ENCODE data around the gene GDF11.
A peak's percentile ranks its signal among the peaks of the same experiment; 100 is the strongest.

The GDF11 gene

GRCh38 chr12:55733021-55733555 is 9.8 kb upstream of the GDF11 start:
- Mint-ChIP-seq H3K36me3 (ENCODE audit: low read depth) (no peaks in the 10 kb centered on the region), H3K4me3 (no peak overlapping the region), H3K9me3 (no peaks in the 10 kb centered on the region), H3K27me3 (ENCODE audit: low read depth, poor library complexity) (peaks cover 5% of the 10 kb centered on the region), H3K4me1 (peaks cover 47% of the 10 kb centered on the region), H3K27ac (no peak overlapping the region)
- TF ChIP-seq CTCF (IDR thresholded peaks at IDR 0.05) = no peak
- DNase-seq = no peak

GRCh38 chr12:55733858-55734257 is 9.1 kb upstream of the GDF11 start:
- peaks cover 53% of the 10 kb centered on the region for H3K4me1 Mint-ChIP-seq
- H3K4me3 Mint-ChIP-seq = no peak overlapping the region
- DNase-seq = no peak
- H3K27ac Mint-ChIP-seq = no peak overlapping the region
- H3K27me3 Mint-ChIP-seq (ENCODE audit: low read depth, poor library complexity) = peaks cover 5% of the 10 kb centered on the region
- no peaks in the 10 kb centered on the region for H3K9me3 Mint-ChIP-seq
- H3K36me3 Mint-ChIP-seq (ENCODE audit: low read depth) = no peaks in the 10 kb centered on the region
- TF ChIP-seq CTCF (IDR thresholded peaks at IDR 0.05) = no peak

GRCh38 chr12:55734595-55734994 is 8.3 kb upstream of the GDF11 start:
- Mint-ChIP-seq H3K27me3 (ENCODE audit: low read depth, poor library complexity) (peaks cover 3% of the 10 kb centered on the region), H3K4me1 (peaks cover 55% of the 10 kb centered on the region), H3K4me3 (no peak overlapping the region), H3K27ac (no peak overlapping the region), H3K9me3 (no peaks in the 10 kb centered on the region), H3K36me3 (ENCODE audit: low read depth) (no peaks in the 10 kb centered on the region)
- no peak for TF ChIP-seq CTCF (IDR thresholded peaks at IDR 0.05)
- DNase-seq = no peak

DNA sequence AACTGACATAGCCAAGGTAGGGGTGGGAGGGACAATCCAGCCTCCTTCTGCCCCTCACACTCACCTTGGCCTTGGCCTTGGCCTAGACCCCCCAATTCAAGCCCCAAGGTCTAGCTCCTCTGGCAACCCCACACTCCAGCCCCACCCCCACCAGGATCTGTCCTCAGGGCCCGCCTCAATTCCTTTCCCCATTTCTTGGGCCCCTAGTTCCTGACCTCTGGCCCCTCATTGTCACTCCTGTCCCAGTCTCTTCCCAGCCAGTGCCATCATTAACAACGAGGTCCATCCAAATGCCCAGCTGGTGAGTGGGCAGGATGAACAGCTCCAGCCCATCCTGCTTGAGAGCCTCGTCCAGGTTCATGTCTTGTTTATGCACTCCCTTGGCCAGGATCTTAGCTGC is 6.8 kb upstream of the GDF11 start:
- no peak overlapping the region for H3K4me3 Mint-ChIP-seq
- peaks cover 52% of the 10 kb centered on the region for H3K4me1 Mint-ChIP-seq
- no peak for TF ChIP-seq CTCF (IDR thresholded peaks at IDR 0.05)
- H3K27ac Mint-ChIP-seq = no peak overlapping the region
- no peaks in the 10 kb centered on the region for H3K9me3 Mint-ChIP-seq
- peaks cover 3% of the 10 kb centered on the region for H3K27me3 Mint-ChIP-seq (ENCODE audit: low read depth, poor library complexity)
- no peak for DNase-seq
- no peaks in the 10 kb centered on the region for H3K36me3 Mint-ChIP-seq (ENCODE audit: low read depth)

GRCh38 chr12:55736780-55737580 is 5.9 kb upstream of the GDF11 start:
- Mint-ChIP-seq H3K36me3 (ENCODE audit: low read depth) (no peaks in the 10 kb centered on the region), H3K9me3 (no peaks in the 10 kb centered on the region), H3K4me1 (peaks cover 52% of the 10 kb centered on the region), H3K4me3 (peak overlapping the region; percentile 82), H3K27ac (peak overlapping the region; percentile 92), H3K27me3 (ENCODE audit: low read depth, poor library complexity) (peaks cover 3% of the 10 kb centered on the region)
- DNase-seq = peak; percentile 74
- TF ChIP-seq CTCF (IDR thresholded peaks at IDR 0.05) = peak; percentile 63
